Measurements from ENCODE around the gene PKN3. TPM values are rescaled to one million over a fixed set of nuclear protein-coding genes. Genes with fewer than 3 reads are reported as not detected.

PKN3 gene
- total and polyA plus RNA-seq, 4 donors, result 0.61 to 4.2 (median 1.5) TPM

GRCh38 chr9:128753627-128754026, 51.3 kb downstream of the PKN3 start:
- DNase-seq (ENCODE audit: low spot score), result no peak
- Histone ChIP-seq H3K27me3 (ENCODE audit: control insufficient read depth in 4 of 4, insufficient read depth in 4 of 4, low read length in 3 of 4) (no peaks in the 10 kb centered on the region), H3K9ac (ENCODE audit: low read depth in 1 of 2, low read length in 2 of 2) (no peak overlapping the region), H3K4me1 (ENCODE audit: control insufficient read depth in 4 of 4, insufficient read depth in 4 of 4, low read length in 3 of 4) (no peaks in the 10 kb centered on the region), H3K36me3 (ENCODE audit: control insufficient read depth in 4 of 4, insufficient read depth in 3 of 4, low read depth in 1 of 4, low read length in 3 of 4) (peaks cover 5 to 43% (median 33%) of the 10 kb centered on the region in 4 donors), H3K4me3 (ENCODE audit: low read depth in 1 of 3, low read length in 3 of 3) (no peak overlapping the region), H3K27ac (ENCODE audit: low read depth in 1 of 2, low read length in 2 of 2) (no peak overlapping the region), H3K9me3 (ENCODE audit: control insufficient read depth in 4 of 4, low read length in 3 of 4) (no peaks in the 10 kb centered on the region)
- TF ChIP-seq ATF3 (IDR thresholded peaks at IDR 0.05), result no peak
- TF ChIP-seq REST (IDR thresholded peaks at IDR 0.05), result no peak
- TF ChIP-seq GABPA (IDR thresholded peaks at IDR 0.05 in 1 of 2, conservative IDR thresholded peaks at IDR 0.05 in 1 of 2), result no peak
- no peak for TF ChIP-seq MAX (IDR thresholded peaks at IDR 0.05)
- TF ChIP-seq RAD21 (IDR thresholded peaks at IDR 0.05), result no peak
- no peak for TF ChIP-seq HNF4G (IDR thresholded peaks at IDR 0.05)
- TF ChIP-seq CTCF (IDR thresholded peaks at IDR 0.05; ENCODE audit: low read depth, low read length, missing input control), result no peak
- no peak for TF ChIP-seq EGR1 (IDR thresholded peaks at IDR 0.05; ENCODE audit: low read depth in 2 of 2)
- no peak for TF ChIP-seq JUND (IDR thresholded peaks at IDR 0.05)
- no peak for TF ChIP-seq TAF1 (conservative IDR thresholded peaks at IDR 0.05)
- TF ChIP-seq RXRA (IDR thresholded peaks at IDR 0.05), result no peak
- TF ChIP-seq FOXA1 (IDR thresholded peaks at IDR 0.05), result no peak
- no peak for TF ChIP-seq SP1 (IDR thresholded peaks at IDR 0.05)
- TF ChIP-seq ZBTB33 (IDR thresholded peaks at IDR 0.05), result no peak
- no peak for TF ChIP-seq YY1 (IDR thresholded peaks at IDR 0.05)
- no peak for TF ChIP-seq FOXA2 (IDR thresholded peaks at IDR 0.05)
- 96% methylated on average over 16 of the region's 16 CpGs for WGBS

- 95% methylated on average over 6 of the region's 6 CpGs for WGBS
- Histone ChIP-seq H3K9me3 (ENCODE audit: control insufficient read depth in 4 of 4, low read length in 3 of 4) (no peaks in the 10 kb centered on the region), H3K9ac (ENCODE audit: low read depth in 1 of 2, low read length in 2 of 2) (no peak overlapping the region), H3K4me3 (ENCODE audit: low read depth in 1 of 3, low read length in 3 of 3) (no peak overlapping the region), H3K27me3 (ENCODE audit: control insufficient read depth in 4 of 4, insufficient read depth in 4 of 4, low read length in 3 of 4) (no peaks in the 10 kb centered on the region), H3K4me1 (ENCODE audit: control insufficient read depth in 4 of 4, insufficient read depth in 4 of 4, low read length in 3 of 4) (peaks cover 4 to 15% (median 8%) of the 10 kb centered on the region in 4 donors), H3K27ac (ENCODE audit: low read depth in 1 of 2, low read length in 2 of 2) (no peak overlapping the region), H3K36me3 (ENCODE audit: control insufficient read depth in 4 of 4, insufficient read depth in 3 of 4, low read depth in 1 of 4, low read length in 3 of 4) (peaks cover 5 to 18% (median 18%) of the 10 kb centered on the region in 4 donors)
- DNase-seq (ENCODE audit: low spot score), result no peak
- TF ChIP-seq CTCF (IDR thresholded peaks at IDR 0.05; ENCODE audit: low read depth, low read length, missing input control), result no peak
- TF ChIP-seq EGR1 (IDR thresholded peaks at IDR 0.05; ENCODE audit: low read depth in 2 of 2), result no peak
- no peak for TF ChIP-seq GABPA (IDR thresholded peaks at IDR 0.05 in 1 of 2, conservative IDR thresholded peaks at IDR 0.05 in 1 of 2)
- no peak for TF ChIP-seq JUND (IDR thresholded peaks at IDR 0.05)
- TF ChIP-seq YY1 (IDR thresholded peaks at IDR 0.05), result no peak
- TF ChIP-seq SP1 (IDR thresholded peaks at IDR 0.05), result no peak
- no peak for TF ChIP-seq FOXA1 (IDR thresholded peaks at IDR 0.05)
- no peak for TF ChIP-seq REST (IDR thresholded peaks at IDR 0.05)
- no peak for TF ChIP-seq FOXA2 (IDR thresholded peaks at IDR 0.05)
These were observed 55.3 kb downstream of the PKN3 start for GRCh38 chr9:128757602-128758001.

All from liver (tissue), 9 donors.